ENCODE measurements around the gene MACROD2.

GRCh38 chr20:14142964-14143627 lies 147.8 kb downstream of the MACROD2 start:
- TF ChIP-seq, protein P1, sequence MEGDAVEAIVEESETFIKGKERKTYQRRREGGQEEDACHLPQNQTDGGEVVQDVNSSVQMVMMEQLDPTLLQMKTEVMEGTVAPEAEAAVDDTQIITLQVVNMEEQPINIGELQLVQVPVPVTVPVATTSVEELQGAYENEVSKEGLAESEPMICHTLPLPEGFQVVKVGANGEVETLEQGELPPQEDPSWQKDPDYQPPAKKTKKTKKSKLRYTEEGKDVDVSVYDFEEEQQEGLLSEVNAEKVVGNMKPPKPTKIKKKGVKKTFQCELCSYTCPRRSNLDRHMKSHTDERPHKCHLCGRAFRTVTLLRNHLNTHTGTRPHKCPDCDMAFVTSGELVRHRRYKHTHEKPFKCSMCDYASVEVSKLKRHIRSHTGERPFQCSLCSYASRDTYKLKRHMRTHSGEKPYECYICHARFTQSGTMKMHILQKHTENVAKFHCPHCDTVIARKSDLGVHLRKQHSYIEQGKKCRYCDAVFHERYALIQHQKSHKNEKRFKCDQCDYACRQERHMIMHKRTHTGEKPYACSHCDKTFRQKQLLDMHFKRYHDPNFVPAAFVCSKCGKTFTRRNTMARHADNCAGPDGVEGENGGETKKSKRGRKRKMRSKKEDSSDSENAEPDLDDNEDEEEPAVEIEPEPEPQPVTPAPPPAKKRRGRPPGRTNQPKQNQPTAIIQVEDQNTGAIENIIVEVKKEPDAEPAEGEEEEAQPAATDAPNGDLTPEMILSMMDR (conservative IDR thresholded peaks at IDR 0.05; ENCODE audit: low read depth, low read length): no peak
- no peak for TF ChIP-seq MAZ (IDR thresholded peaks at IDR 0.05; ENCODE audit: borderline replicate concordance, low read depth, low read length)
- no peak for TF ChIP-seq RAD21 (IDR thresholded peaks at IDR 0.05; ENCODE audit: low read length)
- no peak for TF ChIP-seq ELK1 (IDR thresholded peaks at IDR 0.05; ENCODE audit: borderline replicate concordance, low read depth, low read length)
- TF ChIP-seq SMC3 (IDR thresholded peaks at IDR 0.05; ENCODE audit: low read depth, low read length): no peak
- TF ChIP-seq RFX5 (IDR thresholded peaks at IDR 0.05; ENCODE audit: low read depth, low read length): no peak
- no peak for TF ChIP-seq RCOR1 (IDR thresholded peaks at IDR 0.05; ENCODE audit: insufficient replicate concordance, low read length)
- no peak for TF ChIP-seq POLR2A (IDR thresholded peaks at IDR 0.05; ENCODE audit: low read depth, low read length)
- TF ChIP-seq MXI1 (IDR thresholded peaks at IDR 0.05; ENCODE audit: borderline replicate concordance, low read depth, low read length): no peak

All from IMR-90 (cell line).